BJ (cell line): ENCODE data around the gene DOCK3. TPM values are rescaled to one million over a fixed set of nuclear protein-coding genes. Genes with fewer than 3 reads are reported as not detected.
A peak's percentile ranks its signal among the peaks of the same experiment; 100 is the strongest.
"Not testable (repeated sequence)": the region's sequence is repeated elsewhere in the genome, so short reads cannot be mapped to it uniquely, and the experiment has no call there.

ENCODE experiments used
- CTCF ChIA-PET: fragments of 350-600 bp; formaldehyde crosslinking; extraction: SDS; loops from one replicate; lab custom pipeline; 2021; ENCODE audit warnings: antibody characterized with exemption, inconsistent platforms; lab: Yijun Ruan, JAX
- POLR2A ChIA-PET: fragments of 300-600 bp; sonication (Branson Sonifier 250); formaldehyde crosslinking; extraction: SDS; loops from one replicate; lab custom pipeline; 2021; ENCODE audit warnings: antibody characterized with exemption; lab: Charles Lee
- DNase-seq: peaks from one replicate; pipeline ENCODE4 v3.0.0-alpha.2; 2011; ENCODE audit warnings: low read depth
- H3K27me3 ChIP-seq: 2 replicates; pipeline ENCODE4 v1.6.0; 2011; ENCODE audit warnings: low read length; ENCODE audit not compliant: control insufficient read depth, insufficient read depth
- H3K36me3 ChIP-seq: 2 replicates; pipeline ENCODE4 v1.5.1; 2011; ENCODE audit warnings: low read length; ENCODE audit not compliant: control insufficient read depth, insufficient read depth
- H3K4me3 ChIP-seq: 2 replicates; pipeline ENCODE4 v1.5.1; 2011; ENCODE audit warnings: low read depth, mild to moderate bottlenecking, control low read depth, low read length
- polyA plus RNA-seq: library from polyadenylated mRNA; depleted of rRNA; stranded (reverse); fragments of >200 nt; gene quantifications from 2 replicates; pipeline ENCODE4 v1.2.3, GENCODE V29; 2011
- TF ChIP-seq, protein P1 (sequence below): IDR thresholded peaks from 2 replicates; pipeline ENCODE4 v1.5.1; 2011; ENCODE audit warnings: low read depth, mild to moderate bottlenecking, control low read depth, inconsistent platforms, low read length, moderate library complexity; ENCODE audit not compliant: insufficient read depth

DOCK3 gene
- polyA plus RNA-seq, 1 experiment, result 0.09 TPM

DNA sequence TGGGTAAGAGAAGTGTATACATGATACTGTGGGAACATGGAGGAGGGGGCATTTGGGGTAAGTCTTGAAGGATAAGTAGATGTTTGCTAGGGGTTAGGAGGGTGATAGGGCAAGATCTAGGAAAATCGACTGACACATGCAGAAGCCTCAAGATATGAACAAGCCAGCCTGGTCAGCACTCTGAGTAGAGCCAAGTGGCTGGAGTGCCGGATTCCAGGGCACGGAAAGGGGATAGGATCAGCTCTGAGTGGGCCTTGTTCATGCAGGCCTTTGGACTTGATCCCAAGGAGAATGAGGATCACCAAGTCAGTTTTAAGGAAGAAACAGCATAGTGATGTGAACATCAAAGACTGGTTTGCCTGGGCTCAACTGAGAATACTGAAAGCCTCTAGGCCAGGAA lies 686.1 kb downstream of the DOCK3 start:
- CTCF ChIA-PET, result interaction anchor here (0.8 to 2.3 kb wide), 3 partner anchors 9 to 745 kb away, joined by 3 to 11 read pairs (median 6); partner anchors contain the start of gene MAPKAPK3

DNA sequence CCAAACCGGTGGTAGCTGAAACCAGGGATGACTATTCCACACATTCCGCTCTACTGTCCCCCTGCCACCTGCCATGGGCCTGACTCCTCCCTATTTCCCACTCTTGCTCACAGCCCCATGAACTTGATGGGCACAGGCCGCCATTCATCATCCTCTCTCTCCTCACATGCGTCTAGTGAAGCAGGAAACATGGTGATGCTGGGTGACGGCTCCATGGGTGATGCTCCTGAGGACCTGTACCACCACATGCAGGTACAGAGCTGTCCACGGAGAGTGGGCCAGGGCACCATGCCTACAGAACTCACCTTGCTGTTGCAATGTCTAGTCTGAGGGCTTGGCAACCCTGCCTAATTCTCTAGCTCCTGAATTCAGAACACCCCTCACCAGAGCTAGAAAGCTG lies 687.0 kb downstream of the DOCK3 start:
- no peak for DNase-seq
- CTCF ChIA-PET, result interaction anchor here (0.5 to 2.3 kb wide), 4 partner anchors 19 to 746 kb away, joined by 3 to 11 read pairs (median 4); partner anchors contain the start of gene MAPKAPK3
- POLR2A ChIA-PET, result no interaction called here

More for the DNA sequence above, 686.1 kb downstream of the DOCK3 start:
- Histone ChIP-seq H3K27me3 (peaks cover 2% of the 10 kb centered on the region; the same call in 1 of the 2 replicates), H3K36me3 (no peaks in the 10 kb centered on the region), H3K4me3 (no peak overlapping the region)
- no peak for DNase-seq
- TF ChIP-seq, protein P1, sequence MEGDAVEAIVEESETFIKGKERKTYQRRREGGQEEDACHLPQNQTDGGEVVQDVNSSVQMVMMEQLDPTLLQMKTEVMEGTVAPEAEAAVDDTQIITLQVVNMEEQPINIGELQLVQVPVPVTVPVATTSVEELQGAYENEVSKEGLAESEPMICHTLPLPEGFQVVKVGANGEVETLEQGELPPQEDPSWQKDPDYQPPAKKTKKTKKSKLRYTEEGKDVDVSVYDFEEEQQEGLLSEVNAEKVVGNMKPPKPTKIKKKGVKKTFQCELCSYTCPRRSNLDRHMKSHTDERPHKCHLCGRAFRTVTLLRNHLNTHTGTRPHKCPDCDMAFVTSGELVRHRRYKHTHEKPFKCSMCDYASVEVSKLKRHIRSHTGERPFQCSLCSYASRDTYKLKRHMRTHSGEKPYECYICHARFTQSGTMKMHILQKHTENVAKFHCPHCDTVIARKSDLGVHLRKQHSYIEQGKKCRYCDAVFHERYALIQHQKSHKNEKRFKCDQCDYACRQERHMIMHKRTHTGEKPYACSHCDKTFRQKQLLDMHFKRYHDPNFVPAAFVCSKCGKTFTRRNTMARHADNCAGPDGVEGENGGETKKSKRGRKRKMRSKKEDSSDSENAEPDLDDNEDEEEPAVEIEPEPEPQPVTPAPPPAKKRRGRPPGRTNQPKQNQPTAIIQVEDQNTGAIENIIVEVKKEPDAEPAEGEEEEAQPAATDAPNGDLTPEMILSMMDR, result no peak
- POLR2A ChIA-PET, result no interaction called here

DNA sequence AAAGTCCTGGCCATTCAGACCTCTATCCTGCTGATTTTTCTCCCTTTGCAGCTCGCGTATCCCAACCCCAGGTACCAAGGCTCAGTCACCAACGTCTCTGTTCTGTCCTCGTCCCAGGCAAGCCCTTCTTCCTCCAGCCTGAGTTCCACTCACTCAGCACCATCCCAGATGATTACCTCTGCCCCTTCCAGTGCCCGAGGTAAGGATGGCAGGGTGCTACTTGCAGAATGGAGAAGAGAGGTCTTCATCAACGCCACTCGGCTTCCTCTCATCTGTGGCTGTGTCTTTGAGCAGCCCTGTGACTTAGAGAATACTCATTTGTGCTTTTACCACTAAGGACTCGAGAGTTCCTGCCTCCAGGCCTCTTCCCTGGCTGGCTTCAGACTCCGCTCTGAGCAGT lies 687.7 kb downstream of the DOCK3 start:
- Histone ChIP-seq H3K27me3 (peaks cover 2% of the 10 kb centered on the region; the same call in 1 of the 2 replicates), H3K4me3 (no peak overlapping the region), H3K36me3 (no peaks in the 10 kb centered on the region)
- TF ChIP-seq, protein P1, result no peak
- CTCF ChIA-PET, result interaction anchor here (1.0 to 2.3 kb wide), 3 partner anchors 9 to 746 kb away, joined by 4 to 11 read pairs (median 6); partner anchors contain the start of gene MAPKAPK3
- POLR2A ChIA-PET, result no interaction called here
- no peak for DNase-seq

More for the DNA sequence above, 687.0 kb downstream of the DOCK3 start:
- Histone ChIP-seq H3K36me3 (no peaks in the 10 kb centered on the region), H3K4me3 (no peak overlapping the region), H3K27me3 (peaks cover 2% of the 10 kb centered on the region; the same call in 1 of the 2 replicates)
- TF ChIP-seq, protein P1, result no peak

DNA sequence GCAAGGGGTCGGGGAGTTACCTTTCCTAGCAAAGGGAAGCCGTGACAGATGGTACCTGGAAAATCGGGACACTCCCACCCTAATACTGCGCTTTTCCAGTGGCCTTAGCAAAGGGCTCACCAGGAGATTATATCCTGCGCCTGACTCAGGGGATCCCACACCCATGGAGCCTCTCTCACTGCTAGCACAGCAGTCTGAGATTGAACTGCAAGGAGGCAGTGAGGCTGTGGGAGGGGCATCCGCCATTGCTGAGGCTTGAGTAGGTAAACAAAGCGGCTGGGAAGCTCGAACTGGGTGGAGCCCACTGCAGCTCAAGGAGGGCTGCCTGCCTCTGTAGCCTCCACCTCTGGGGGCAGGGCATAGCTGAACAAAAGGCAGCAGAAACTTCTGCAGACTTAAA lies 693.5 kb downstream of the DOCK3 start:
- H3K36me3 ChIP-seq, DNase-seq, H3K4me3 ChIP-seq, H3K27me3 ChIP-seq, POLR2A ChIA-PET: not testable (repeated sequence)
- CTCF ChIA-PET, result interaction anchor here (1.0 to 5.1 kb wide), 4 partner anchors 21 to 753 kb away, joined by 4 to 106 read pairs (median 12); no protein-coding TSS in a partner anchor

DNA sequence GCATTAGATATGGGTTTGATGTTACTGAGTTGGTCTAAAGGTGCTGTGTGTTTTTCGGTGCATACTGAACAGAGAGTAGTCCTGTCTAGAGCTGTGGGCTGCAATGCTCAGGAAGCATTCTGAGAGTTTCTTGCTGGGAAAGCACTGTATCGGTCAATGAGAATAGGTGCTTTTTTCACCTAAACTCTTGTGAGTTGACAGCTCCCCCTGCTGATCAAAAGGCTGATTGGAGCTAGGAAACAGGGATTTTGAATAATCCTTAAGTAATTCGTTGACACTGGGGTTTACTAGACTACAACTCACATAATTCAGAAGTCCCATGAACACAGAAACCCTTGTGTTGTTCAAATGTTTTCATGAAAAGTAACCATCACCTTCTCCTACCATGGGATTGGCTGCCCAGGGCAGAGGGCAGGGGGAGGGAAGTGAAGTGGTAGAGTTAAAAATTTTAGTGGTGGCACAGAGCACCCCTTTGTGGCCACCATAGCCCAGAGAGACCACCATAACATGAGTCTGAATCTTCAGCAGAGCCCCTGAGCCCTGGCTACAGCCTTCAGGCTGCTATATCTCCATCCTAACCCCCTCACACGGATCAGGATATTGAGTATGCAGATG lies 697.3 kb downstream of the DOCK3 start:
- ChIA-PET CTCF (interaction anchor here (0.6 to 5.1 kb wide), 25 partner anchors 9 to 771 kb away, joined by 3 to 106 read pairs (median 4); partner anchors contain the start of genes MANF and MAPKAPK3), POLR2A (no interaction called here)
- no peaks in the 10 kb centered on the region for H3K36me3 ChIP-seq
- no peak overlapping the region for H3K4me3 ChIP-seq
- no peaks in the 10 kb centered on the region; the same call in 1 of the 2 replicates for H3K27me3 ChIP-seq
- peak; percentile 5 for DNase-seq
- TF ChIP-seq, protein P1, result peak; percentile 79
